ENCODE data around the gene NUDT3. TPM values are rescaled to one million over a fixed set of nuclear protein-coding genes. Genes with fewer than 3 reads are reported as not detected.

The NUDT3 gene
- total RNA-seq, 4 donors from 2014 or later = 51.6 to 88.7 (median 57.3) TPM

DNA sequence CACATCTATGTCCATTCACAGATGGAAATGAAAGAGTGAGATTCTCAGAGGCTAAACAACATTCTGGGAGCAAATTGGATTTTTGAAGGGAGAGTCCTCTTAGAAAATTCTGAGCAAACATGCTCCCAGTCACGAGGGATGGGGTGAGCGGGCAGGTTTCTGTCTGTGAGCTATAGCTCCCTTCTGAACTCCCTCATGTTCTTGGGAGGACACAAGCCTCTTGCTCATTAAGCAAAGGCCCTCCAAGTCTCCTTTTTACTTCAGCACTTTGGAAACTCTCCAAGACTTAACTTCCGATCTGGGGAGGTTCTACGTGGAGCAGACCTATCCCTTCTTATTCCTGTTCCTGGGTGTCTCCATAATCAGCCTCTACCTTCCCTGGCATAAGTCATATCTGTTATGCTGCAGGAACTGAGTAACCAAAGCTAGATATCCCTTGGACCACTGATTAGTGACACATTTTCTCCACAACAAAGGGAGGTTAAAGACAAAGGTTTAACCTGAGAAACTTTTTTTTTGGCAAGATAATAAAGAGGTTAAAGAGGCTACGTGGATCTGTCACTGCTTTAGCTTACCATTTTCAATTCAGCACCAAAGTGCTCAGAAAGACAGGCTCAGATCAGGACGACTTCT lies 110.7 kb downstream of the NUDT3 start:
- peaks cover 0 to 25% (median 0%) of the 10 kb centered on the region in 3 donors for H3K36me3 ChIP-seq
- no peaks in the 10 kb centered on the region for H3K9me3 ChIP-seq
- H3K4me1 ChIP-seq = peaks cover 0 to 55% (median 20%) of the 10 kb centered on the region in 4 donors
- H3K4me3 ChIP-seq = no peak overlapping the region
- TF ChIP-seq, protein P1, sequence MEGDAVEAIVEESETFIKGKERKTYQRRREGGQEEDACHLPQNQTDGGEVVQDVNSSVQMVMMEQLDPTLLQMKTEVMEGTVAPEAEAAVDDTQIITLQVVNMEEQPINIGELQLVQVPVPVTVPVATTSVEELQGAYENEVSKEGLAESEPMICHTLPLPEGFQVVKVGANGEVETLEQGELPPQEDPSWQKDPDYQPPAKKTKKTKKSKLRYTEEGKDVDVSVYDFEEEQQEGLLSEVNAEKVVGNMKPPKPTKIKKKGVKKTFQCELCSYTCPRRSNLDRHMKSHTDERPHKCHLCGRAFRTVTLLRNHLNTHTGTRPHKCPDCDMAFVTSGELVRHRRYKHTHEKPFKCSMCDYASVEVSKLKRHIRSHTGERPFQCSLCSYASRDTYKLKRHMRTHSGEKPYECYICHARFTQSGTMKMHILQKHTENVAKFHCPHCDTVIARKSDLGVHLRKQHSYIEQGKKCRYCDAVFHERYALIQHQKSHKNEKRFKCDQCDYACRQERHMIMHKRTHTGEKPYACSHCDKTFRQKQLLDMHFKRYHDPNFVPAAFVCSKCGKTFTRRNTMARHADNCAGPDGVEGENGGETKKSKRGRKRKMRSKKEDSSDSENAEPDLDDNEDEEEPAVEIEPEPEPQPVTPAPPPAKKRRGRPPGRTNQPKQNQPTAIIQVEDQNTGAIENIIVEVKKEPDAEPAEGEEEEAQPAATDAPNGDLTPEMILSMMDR (IDR thresholded peaks at IDR 0.05) = no peak
- no peak for TF ChIP-seq EP300 (IDR thresholded peaks at IDR 0.05)
- TF ChIP-seq POLR2A (IDR thresholded peaks at IDR 0.05) = no peak
- WGBS, 2 donors = 73 to 80% methylated on average over 6 of the region's 6 CpGs
- no peak for DNase-seq (ENCODE audit: low spot score in 2 of 2)
- no peaks in the 10 kb centered on the region for H3K27me3 ChIP-seq
- H3K27ac ChIP-seq = no peak overlapping the region

DNA sequence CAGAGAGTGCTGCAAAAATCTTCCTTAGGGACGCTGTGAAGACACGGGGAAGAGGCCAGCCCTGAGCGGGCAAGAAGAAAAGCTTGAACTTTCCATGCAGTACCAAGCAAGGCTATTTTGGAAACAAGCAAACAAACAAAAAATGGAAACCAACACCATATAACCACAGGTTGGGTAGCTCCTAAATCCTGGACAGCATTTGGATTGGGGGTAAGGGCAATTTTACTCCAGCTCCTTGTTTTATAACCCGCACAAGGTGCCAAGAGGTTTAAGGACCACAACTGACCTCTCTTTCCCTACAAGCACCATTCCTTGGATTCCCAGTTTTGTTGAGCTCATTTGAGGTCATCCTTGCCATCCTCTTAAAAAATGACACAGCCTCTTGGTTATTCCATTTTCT lies 112.3 kb downstream of the NUDT3 start:
- Histone ChIP-seq H3K4me3 (no peak overlapping the region), H3K4me1 (peaks cover 0 to 41% (median 14%) of the 10 kb centered on the region in 4 donors), H3K27ac (no peak overlapping the region), H3K27me3 (no peaks in the 10 kb centered on the region), H3K36me3 (peaks cover 0 to 24% (median 0%) of the 10 kb centered on the region in 3 donors), H3K9me3 (no peaks in the 10 kb centered on the region)
- no peak for TF ChIP-seq POLR2A (IDR thresholded peaks at IDR 0.05)
- TF ChIP-seq EP300 (IDR thresholded peaks at IDR 0.05) = no peak
- TF ChIP-seq, protein P1 (IDR thresholded peaks at IDR 0.05) = no peak
- 88 to 90% methylated on average over 4 of the region's 4 CpGs for WGBS, 2 donors
- no peak for DNase-seq (ENCODE audit: low spot score in 2 of 2)

- H3K9me3 ChIP-seq = no peaks in the 10 kb centered on the region
- no peak overlapping the region for H3K4me3 ChIP-seq
- no peak overlapping the region for H3K27ac ChIP-seq
- peaks cover 0 to 24% (median 0%) of the 10 kb centered on the region in 3 donors for H3K36me3 ChIP-seq
- TF ChIP-seq POLR2A (IDR thresholded peaks at IDR 0.05) (no peak), EP300 (IDR thresholded peaks at IDR 0.05) (no peak)
- TF ChIP-seq, protein P1 (IDR thresholded peaks at IDR 0.05) = no peak
- no peak for DNase-seq (ENCODE audit: low spot score in 2 of 2)
- H3K27me3 ChIP-seq = no peaks in the 10 kb centered on the region
- peaks cover 0 to 27% (median 6%) of the 10 kb centered on the region in 4 donors for H3K4me1 ChIP-seq
- WGBS, 2 donors = 82 to 95% methylated on average over 5 of the region's 5 CpGs
These were observed 113.6 kb downstream of the NUDT3 start for GRCh38 chr6:34278833-34279232.

DNA sequence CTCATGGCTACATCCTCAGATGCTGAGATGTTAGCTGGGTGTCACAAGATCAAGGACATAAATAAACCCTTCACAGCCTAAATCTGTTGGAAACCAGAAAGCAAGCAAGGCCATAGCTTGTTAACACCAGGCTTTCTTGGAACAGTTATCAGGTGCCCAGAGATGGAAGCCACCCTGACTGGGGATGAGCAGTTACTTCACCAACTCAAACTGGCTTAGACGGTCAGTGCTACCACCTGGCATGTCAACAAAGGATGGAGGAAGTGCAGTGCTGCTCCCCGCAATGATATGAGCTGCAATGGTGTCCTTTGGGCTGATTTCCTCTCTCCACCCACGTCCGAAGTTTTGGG lies 114.7 kb downstream of the NUDT3 start:
- peaks cover 0 to 24% (median 0%) of the 10 kb centered on the region in 3 donors for H3K36me3 ChIP-seq
- 93 to 96% methylated on average over 4 of the region's 4 CpGs for WGBS, 2 donors

More for the DNA sequence above, 114.7 kb downstream of the NUDT3 start:
- TF ChIP-seq, protein P1 (IDR thresholded peaks at IDR 0.05) = no peak
- no peak for TF ChIP-seq POLR2A (IDR thresholded peaks at IDR 0.05)
- no peak for TF ChIP-seq EP300 (IDR thresholded peaks at IDR 0.05)
- Histone ChIP-seq H3K4me3 (no peak overlapping the region), H3K9me3 (no peaks in the 10 kb centered on the region), H3K27me3 (no peaks in the 10 kb centered on the region), H3K27ac (no peak overlapping the region), H3K4me1 (peaks cover 0 to 17% (median under 1%) of the 10 kb centered on the region in 4 donors)
- no peak for DNase-seq (ENCODE audit: low spot score in 2 of 2)
